ENCODE data around the gene P3R3URF.
A peak's percentile ranks its signal among the peaks of the same experiment; 100 is the strongest.

Gene P3R3URF

DNA sequence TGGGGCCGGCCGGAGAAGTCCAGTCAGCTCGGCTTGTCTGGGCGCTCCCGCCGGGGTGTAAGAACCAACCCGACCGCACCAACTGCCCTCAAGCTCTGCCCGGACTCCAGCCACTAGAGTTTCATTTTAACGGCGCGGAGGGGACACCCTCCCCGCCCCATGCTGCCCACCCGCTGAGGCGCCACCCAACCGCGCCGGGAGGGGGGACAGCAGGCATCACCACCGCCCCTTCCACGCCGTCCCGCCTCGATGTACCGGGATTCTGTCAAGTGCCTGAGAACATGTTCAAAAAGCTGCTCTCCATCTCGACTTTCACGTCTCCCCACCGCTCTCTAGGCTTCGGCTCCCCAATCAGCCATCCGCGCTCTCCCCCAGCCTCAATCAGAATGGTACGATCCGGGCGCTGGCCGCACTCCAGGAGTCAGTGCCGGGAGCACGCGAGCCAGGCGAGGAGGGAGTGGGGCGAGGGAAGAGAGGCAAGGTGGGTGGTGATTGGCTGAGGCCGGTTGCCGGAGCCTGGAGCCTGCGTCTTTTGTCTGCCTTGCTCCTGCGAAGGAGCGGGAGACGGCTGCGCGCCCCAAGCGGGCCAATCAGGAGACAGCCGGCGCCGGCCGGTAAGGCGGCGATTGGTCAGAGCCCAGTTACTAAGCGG lies 43.6 kb downstream of the P3R3URF start, which contains the start of gene PIK3R3:
TSS of gene PIK3R3 (minus strand) at position 101 of the 652 bp plus-strand sequence. CDS start 677 bp downstream, outside the sequence.
- DNase-seq (ENCODE audit: low read depth in 2 of 2), result peak; percentile 76 to 78

DNA sequence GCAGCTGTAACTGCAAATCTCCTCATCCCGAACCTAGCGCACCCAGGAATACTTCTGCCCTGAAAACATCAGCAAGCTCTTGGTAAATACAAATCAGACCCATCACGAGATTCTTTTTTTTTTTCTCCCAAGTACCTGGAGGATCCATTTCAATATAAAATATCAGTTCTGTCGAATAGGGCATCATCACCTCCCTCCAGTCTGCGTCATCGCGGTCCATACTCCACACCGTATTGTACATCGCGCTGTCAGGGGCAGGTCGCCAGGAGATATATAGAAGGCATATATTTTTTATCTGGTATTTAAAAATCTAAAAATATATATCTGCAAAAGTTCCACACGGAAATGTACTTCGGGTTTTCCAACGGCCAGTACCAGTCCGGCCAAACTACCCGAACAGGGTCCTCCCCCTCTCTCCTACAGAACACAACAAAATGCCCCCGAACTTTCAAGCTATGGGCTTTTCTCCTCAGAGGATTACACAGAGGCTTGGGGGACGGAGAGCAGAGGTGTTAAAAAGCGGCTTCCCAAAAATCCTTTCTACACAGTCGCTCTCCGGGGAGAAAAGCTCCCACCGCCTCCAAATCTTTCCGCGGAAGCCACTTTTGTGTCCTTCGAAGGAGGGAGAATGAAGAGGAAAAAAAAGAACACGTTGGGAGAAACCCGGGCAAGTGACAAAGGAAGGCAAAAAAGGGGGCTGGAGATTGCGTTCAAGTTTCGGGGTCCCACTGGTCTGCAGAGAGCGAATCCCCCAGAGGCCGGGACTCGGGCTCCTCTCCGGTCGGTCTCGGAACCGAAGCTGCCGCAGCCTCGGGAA lies 44.4 kb downstream of the P3R3URF start:
- peak in 1 of 2 donors; percentile 1 for DNase-seq (ENCODE audit: low read depth in 2 of 2)

DNA sequence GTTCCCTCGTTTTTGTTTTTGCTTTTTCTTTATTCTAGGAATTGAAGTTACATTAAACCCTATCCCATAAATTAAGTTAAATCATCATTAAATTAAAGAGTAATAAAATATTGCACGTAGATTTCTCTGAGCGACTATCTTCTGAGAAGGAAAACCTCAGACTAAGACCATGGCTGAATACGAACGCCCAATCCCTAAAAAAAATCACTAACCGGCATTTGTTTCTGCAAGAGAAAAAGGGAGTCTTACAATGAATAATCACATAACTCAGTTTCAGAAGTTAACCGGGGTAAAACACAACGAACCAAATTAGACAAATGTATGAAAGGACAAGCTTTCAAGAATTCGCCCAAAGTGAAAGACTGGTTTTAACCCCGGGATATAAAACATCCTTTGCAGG lies 45.2 kb downstream of the P3R3URF start:
- DNase-seq (ENCODE audit: low read depth in 2 of 2), result no peak

DNA sequence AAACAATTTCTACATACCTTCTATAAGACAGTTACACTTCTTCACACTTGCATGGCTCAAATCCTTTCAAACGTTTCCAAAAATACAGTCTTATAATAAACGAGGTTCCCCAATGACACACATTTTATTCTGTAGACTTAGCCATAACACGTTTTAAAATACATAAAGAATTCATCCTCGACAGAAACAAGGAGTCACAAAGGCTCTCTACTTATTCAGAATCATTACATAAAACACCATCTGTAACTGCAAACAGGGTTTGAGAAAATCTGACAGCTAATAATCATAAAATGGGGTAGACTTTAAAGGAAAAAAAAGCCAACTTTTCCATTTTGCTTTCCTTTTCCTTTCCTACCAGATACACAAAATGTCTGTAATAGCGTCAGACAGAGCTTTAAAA lies 45.7 kb downstream of the P3R3URF start:
- DNase-seq (ENCODE audit: low read depth in 2 of 2), result no peak

DNA sequence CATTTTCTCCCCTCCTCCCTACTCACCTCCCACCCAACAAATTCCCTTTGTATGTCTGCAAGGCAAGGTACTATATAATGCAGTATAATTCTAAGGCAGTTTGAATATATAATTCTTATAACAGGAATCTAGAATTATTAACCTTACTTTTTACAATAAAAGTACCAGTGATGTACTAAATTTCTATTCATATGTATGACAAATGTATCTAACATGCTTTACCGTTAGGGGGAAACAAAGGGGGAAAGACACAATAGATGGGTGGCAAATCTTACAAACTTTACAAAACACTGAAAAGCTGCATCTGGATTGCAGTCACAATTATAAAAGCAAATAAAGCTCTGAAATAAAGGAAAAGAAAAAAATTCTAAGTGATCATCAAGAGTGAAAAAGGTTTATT lies 46.2 kb downstream of the P3R3URF start:
- DNase-seq (ENCODE audit: low read depth in 2 of 2), result no peak

DNA sequence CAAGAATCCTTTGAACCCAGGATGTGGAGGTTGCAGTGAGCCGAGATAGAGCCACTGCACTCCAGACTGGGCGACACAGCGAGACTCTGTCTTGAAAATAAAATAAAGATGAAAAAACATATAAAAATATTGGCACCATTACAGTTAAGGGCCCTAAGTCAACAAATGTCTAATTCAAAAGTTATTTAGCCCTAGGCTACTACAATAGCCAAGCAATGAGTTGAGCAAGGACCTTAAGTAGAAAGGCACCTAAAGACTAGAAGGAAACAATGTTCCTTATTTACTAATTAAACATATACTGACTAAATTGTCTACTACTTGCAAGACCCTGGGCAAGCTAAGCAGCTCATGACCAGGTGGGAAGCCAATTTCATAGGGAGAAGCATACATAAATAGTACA lies 47.9 kb downstream of the P3R3URF start:
- no peak for DNase-seq (ENCODE audit: low read depth in 2 of 2)
